CD14-positive monocyte (primary cell): ENCODE data around the gene IL19. TPM values are rescaled to one million over a fixed set of nuclear protein-coding genes. Genes with fewer than 3 reads are reported as not detected.

Experiments
- DNase-seq, 3 donors: peaks; one replicate each; pipeline ENCODE4 v3.0.0-alpha.2; 2011 to 2022
- H2AFZ ChIP-seq: 2 replicates; pipeline ENCODE4 v1.6.0; 2012; ENCODE audit warnings: mild to moderate bottlenecking, low read depth, low read length, inconsistent platforms; ENCODE audit not compliant: insufficient read depth, poor library complexity, severe bottlenecking
- H3K27ac ChIP-seq, 2 donors: 1 replicate in 1 of 2; 2 replicates in 1 of 2; pipeline ENCODE4 v1.5.1; 2012 to 2013; ENCODE audit warnings: low read length in 2 of 2, control low read depth in 1 of 2, inconsistent platforms in 1 of 2, low read depth in 1 of 2, mild to moderate bottlenecking in 1 of 2
- H3K27me3 ChIP-seq, 2 donors: one replicate each; pipeline versions ENCODE4 v1.6.0 to v1.6.1; 2011 to 2013; ENCODE audit warnings: low read length in 2 of 2; ENCODE audit not compliant: control insufficient read depth in 2 of 2, insufficient read depth in 2 of 2
- H3K36me3 ChIP-seq, 2 donors: replicated peaks in 1 of 2; 1 replicate in 1 of 2; 2 replicates in 1 of 2; pipeline versions ENCODE4 v1.5.1 to v1.6.1; 2012 to 2013; ENCODE audit warnings: low read length in 2 of 2, control low read depth in 1 of 2, inconsistent platforms in 1 of 2, mild to moderate bottlenecking in 1 of 2; ENCODE audit not compliant: insufficient read depth in 2 of 2, control insufficient read depth in 1 of 2
- H3K4me1 ChIP-seq, 2 donors: 1 replicate in 1 of 2; 2 replicates in 1 of 2; pipeline versions ENCODE4 v1.5.1 to v1.6.1; 2012 to 2013; ENCODE audit warnings: low read length in 2 of 2, control low read depth in 1 of 2, inconsistent platforms in 1 of 2, mild to moderate bottlenecking in 1 of 2, moderate library complexity in 1 of 2; ENCODE audit not compliant: insufficient read depth in 2 of 2, control insufficient read depth in 1 of 2
- H3K4me2 ChIP-seq: replicated peaks from 2 replicates; pipeline ENCODE3; 2012; ENCODE audit warnings: low read length, moderate library complexity, mild to moderate bottlenecking; ENCODE audit not compliant: poor library complexity, severe bottlenecking; ENCODE audit errors: extremely low read depth
- H3K4me3 ChIP-seq, 3 experiments: fragments of 200-600 bp in 1 of 3; sonication (generic) in 1 of 3; replicated peaks in 1 of 3; 1 replicate in 2 of 3; 2 replicates in 1 of 3; pipeline ENCODE4 v1.5.1; 2011 to 2013; ENCODE audit warnings: low read length in 3 of 3, mild to moderate bottlenecking in 3 of 3, control low read depth in 2 of 3, low read depth in 2 of 3, inconsistent platforms in 1 of 3, moderate library complexity in 1 of 3
- H3K79me2 ChIP-seq: 2 replicates; pipeline ENCODE4 v1.6.0; 2012; ENCODE audit warnings: mild to moderate bottlenecking, control low read depth, inconsistent platforms, low read length, moderate library complexity; ENCODE audit not compliant: insufficient read depth
- H3K9ac ChIP-seq: 2 replicates; pipeline ENCODE4 v1.6.0; 2017; ENCODE audit warnings: low read length, mild to moderate bottlenecking; ENCODE audit not compliant: insufficient read depth, poor library complexity, severe bottlenecking
- H3K9me3 ChIP-seq, 2 donors: replicated peaks in 1 of 2; 1 replicate in 1 of 2; 2 replicates in 1 of 2; pipeline versions ENCODE4 v1.5.1 to v1.6.1; 2012 to 2013; ENCODE audit warnings: low read length in 2 of 2, control low read depth in 1 of 2; ENCODE audit not compliant: control insufficient read depth in 1 of 2, insufficient read depth in 1 of 2
- H4K20me1 ChIP-seq: 2 replicates; pipeline ENCODE4 v1.6.0; 2012; ENCODE audit warnings: mild to moderate bottlenecking, low read length, control low read depth, moderate library complexity; ENCODE audit not compliant: insufficient read depth
- H3K27ac Mint-ChIP-seq, 7 donors: one replicate each; pipeline ENCODE4 v1.8.0; 2020; ENCODE audit warnings: mild to moderate bottlenecking in 7 of 7, mixed read lengths in 7 of 7, moderate library complexity in 6 of 7, inconsistent platforms in 2 of 7
- H3K27me3 Mint-ChIP-seq, 3 donors: one replicate each; pipeline ENCODE4 v1.8.0; 2021 to 2022; ENCODE audit warnings: low read depth in 3 of 3, mild to moderate bottlenecking in 3 of 3, mixed read lengths in 3 of 3, moderate library complexity in 3 of 3, inconsistent platforms in 1 of 3
- H3K36me3 Mint-ChIP-seq, 2 donors: one replicate each; pipeline ENCODE4 v1.8.0; 2020; ENCODE audit warnings: mixed read lengths in 2 of 2, inconsistent platforms in 1 of 2, mild to moderate bottlenecking in 1 of 2
- H3K4me1 Mint-ChIP-seq: one replicate; pipeline ENCODE4 v1.8.0; 2020; ENCODE audit warnings: mild to moderate bottlenecking, mixed read lengths
- H3K4me3 Mint-ChIP-seq, 2 donors: one replicate each; pipeline ENCODE4 v1.8.0; 2020; ENCODE audit warnings: mild to moderate bottlenecking in 2 of 2, mixed read lengths in 2 of 2, moderate library complexity in 1 of 2
- H3K9me3 Mint-ChIP-seq, 7 donors: one replicate each; pipeline ENCODE4 v1.8.0; 2020 to 2022; ENCODE audit warnings: mixed read lengths in 7 of 7, mild to moderate bottlenecking in 6 of 7, moderate library complexity in 6 of 7, inconsistent platforms in 2 of 7
- CTCF ChIP-seq: fragments of 200-600 bp; IDR thresholded peaks from one replicate; pipeline ENCODE4 v1.8.0; 2022; ENCODE audit warnings: antibody characterized with exemption, mild to moderate bottlenecking
- WGBS: methylation state at CpG from one replicate; pipeline ENCODE4 v1.1.5; 2013; ENCODE audit warnings: missing lambda C conversion rate; ENCODE audit not compliant: insufficient coverage; 5-methylcytosine and 5-hydroxymethylcytosine counted together
- intact Hi-C, 2 donors: fragments of 100-400 bp; cut with micrococcal nuclease; formaldehyde crosslinking; loops; one replicate each; pipeline versions ENCODE4 v1.15.0 to v1.15.1; 2023
- polyA plus RNA-seq, 3 donors: library from polyadenylated mRNA; depleted of rRNA in 1 of 3; unstranded in 2 of 3; stranded (reverse) in 1 of 3; fragments of 300-500 nt in 2 of 3; fragments of >200 nt in 1 of 3; fragmentation: Illumina TruSeq in 2 of 3; gene quantifications; 1 replicate in 2 of 3; 2 replicates in 1 of 3; pipeline ENCODE4 v1.2.3, GENCODE V29; 2012 to 2021

IL19 gene
- polyA plus RNA-seq, 3 donors, result 0.41 TPM; not detected in 2

- H3K9ac ChIP-seq, result no peak overlapping the region
- H3K4me2 ChIP-seq, result no peak overlapping the region
- H3K9me3 Mint-ChIP-seq, result peaks cover 0 to 2% (median 0%) of the 10 kb centered on the region in 7 donors
- H3K4me1 ChIP-seq, result peaks cover 16 to 33% of the 10 kb centered on the region in 2 donors
- no peak for TF ChIP-seq CTCF
- H3K4me3 ChIP-seq, result no peak overlapping the region
- peaks cover 34% of the 10 kb centered on the region for H3K4me1 Mint-ChIP-seq
- H3K4me3 Mint-ChIP-seq, result no peak overlapping the region
- H3K27me3 Mint-ChIP-seq, result peaks cover 3 to 8% (median 7%) of the 10 kb centered on the region in 3 donors
- H3K27me3 ChIP-seq, result no peaks in the 10 kb centered on the region
- H4K20me1 ChIP-seq, result no peaks in the 10 kb centered on the region
- no peaks in the 10 kb centered on the region for H3K9me3 ChIP-seq
- DNase-seq, result no peak
- no peak overlapping the region for H2AFZ ChIP-seq
- peak overlapping the region in 1 of 7 donors; percentile 38 for H3K27ac Mint-ChIP-seq
- H3K36me3 Mint-ChIP-seq, result peaks cover 0 to 11% of the 10 kb centered on the region in 2 donors
- H3K79me2 ChIP-seq, result no peaks in the 10 kb centered on the region
- intact Hi-C loops, result loop anchor here in 1 of 2 donors (5.0 to 10.0 kb wide), 2 partner anchors 33 to 146 kb away; no protein-coding TSS in a partner anchor
- H3K27ac ChIP-seq, result no peak overlapping the region
- 86% methylated on average over 2 of the region's 3 CpGs for WGBS
- no peaks in the 10 kb centered on the region for H3K36me3 ChIP-seq
Observed at GRCh38 chr1:206800411-206800810, 29.8 kb downstream of the IL19 start.

DNA sequence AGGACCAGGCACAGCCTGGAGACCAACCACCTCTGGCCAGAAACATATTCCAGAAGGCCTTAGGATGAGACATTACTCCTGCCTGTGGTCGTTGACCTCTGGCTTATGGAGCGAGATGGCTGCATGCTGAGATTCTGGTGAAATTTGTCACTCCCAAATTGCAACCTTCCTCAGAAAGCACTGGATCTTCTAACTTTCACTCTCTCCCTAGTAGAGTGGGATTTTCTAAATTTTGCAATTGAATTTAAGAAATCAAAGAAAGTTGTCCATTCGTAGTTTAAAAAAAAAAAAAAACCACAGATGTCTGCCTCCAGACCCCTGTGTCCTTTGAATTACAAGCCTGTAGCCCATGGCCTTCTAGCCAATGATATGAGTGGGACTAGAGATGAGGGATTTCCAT is 30.3 kb downstream of the IL19 start:
- Histone ChIP-seq H3K27ac (no peak overlapping the region), H3K4me2 (no peak overlapping the region), H3K4me3 (no peak overlapping the region), H3K36me3 (no peaks in the 10 kb centered on the region), H3K27me3 (no peaks in the 10 kb centered on the region), H2AFZ (no peak overlapping the region), H3K9ac (no peak overlapping the region), H4K20me1 (no peaks in the 10 kb centered on the region), H3K4me1 (peaks cover 16 to 33% of the 10 kb centered on the region in 2 donors), H3K79me2 (no peaks in the 10 kb centered on the region), H3K9me3 (no peaks in the 10 kb centered on the region)
- H3K36me3 Mint-ChIP-seq, result peaks cover 0 to 11% of the 10 kb centered on the region in 2 donors
- intact Hi-C loops, result loop anchor here in 1 of 2 donors (5.0 to 10.0 kb wide), 2 partner anchors 34 to 146 kb away; no protein-coding TSS in a partner anchor
- H3K9me3 Mint-ChIP-seq, result peaks cover 0 to 2% (median 0%) of the 10 kb centered on the region in 7 donors
- no peak for DNase-seq
- H3K4me1 Mint-ChIP-seq, result peaks cover 31% of the 10 kb centered on the region
- WGBS, result no CpG with 5 or more reads among the region's 3 CpGs
- no peak overlapping the region for H3K4me3 Mint-ChIP-seq
- no peak for TF ChIP-seq CTCF
- peaks cover 3 to 8% (median 7%) of the 10 kb centered on the region in 3 donors for H3K27me3 Mint-ChIP-seq
- peak overlapping the region in 1 of 7 donors; percentile 42 for H3K27ac Mint-ChIP-seq
